HG02938 (cell line): ENCODE results near the gene OLR1.

ENCODE experiments used
- ATAC-seq: cut with Tn5 transposase; IDR thresholded peaks from one replicate; pipeline ENCODE4 v1.9.1; 2021; ENCODE audit warnings: mild to moderate bottlenecking, moderate library complexity; ENCODE audit not compliant: unreplicated experiment

OLR1 gene

GRCh38 chr12:10110256-10110844, 61.6 kb downstream of the OLR1 start:
- ATAC-seq: no peak
